ENCODE measurements around the gene CCDC91. TPM values are rescaled to one million over a fixed set of nuclear protein-coding genes. Genes with fewer than 3 reads are reported as not detected.
"Not testable (repeated sequence)": the region's sequence is repeated elsewhere in the genome, so short reads cannot be mapped to it uniquely, and the experiment has no call there.

The CCDC91 gene
- polyA plus RNA-seq, 1 donor (not counting 4 experiments of a cell fraction or from before 2014, with no cell fraction given) = 26.5 TPM

GRCh38 chr12:28463396-28463795 lies 273.1 kb downstream of the CCDC91 start:
- Histone ChIP-seq H4K20me1 (ENCODE audit: control insufficient read depth, extremely low read depth, insufficient read depth, low read length) (no peaks in the 10 kb centered on the region), H3K36me3 (ENCODE audit: control insufficient read depth in 2 of 2, extremely low read depth in 1 of 2, insufficient read depth in 2 of 2, low read length in 2 of 2) (peaks cover 0 to 1% of the 10 kb centered on the region in 2 experiments), H3K79me2 (ENCODE audit: control insufficient read depth, insufficient read depth, low read length) (no peaks in the 10 kb centered on the region), H3K4me1 (ENCODE audit: control insufficient read depth, extremely low read depth, insufficient read depth, low read length) (no peaks in the 10 kb centered on the region), H3K4me3 (ENCODE audit: control insufficient read depth in 2 of 3, extremely low read depth in 1 of 3, insufficient read depth in 2 of 3, low read depth in 1 of 3, low read length in 3 of 3) (no peak overlapping the region), H2AFZ (ENCODE audit: control insufficient read depth, low read length) (no peak overlapping the region), H3K9me3 (ENCODE audit: control insufficient read depth, low read depth, low read length) (no peaks in the 10 kb centered on the region), H3K27ac (ENCODE audit: control insufficient read depth, insufficient read depth, low read length) (no peak overlapping the region), H3K9me1 (ENCODE audit: control insufficient read depth, extremely low read depth, insufficient read depth, low read length) (no peaks in the 10 kb centered on the region), H3K9ac (ENCODE audit: control insufficient read depth, extremely low read depth, insufficient read depth, low read length) (no peak overlapping the region), H3K27me3 (ENCODE audit: control insufficient read depth, extremely low read depth, insufficient read depth, low read length) (no peaks in the 10 kb centered on the region), H3K4me2 (ENCODE audit: control insufficient read depth, extremely low read depth, insufficient read depth, low read depth, low read length) (no peak overlapping the region)
- TF ChIP-seq EZH2 (IDR thresholded peaks at IDR 0.05; ENCODE audit: low read length) = no peak
- dilution Hi-C loops (cut with MboI; ENCODE audit: extremely low pct_ligation_motif_present, low sequenced_read_pairs) = no loop called here
- DNase-seq (ENCODE audit: low read depth, low spot score) = no peak
- no peak for FAIRE-seq

GRCh38 chr12:28471762-28472161 lies 281.5 kb downstream of the CCDC91 start:
- H3K27me3 ChIP-seq (ENCODE audit: control insufficient read depth, extremely low read depth, insufficient read depth, low read length); dilution Hi-C loops (cut with MboI; ENCODE audit: extremely low pct_ligation_motif_present, low sequenced_read_pairs); H3K4me1 ChIP-seq (ENCODE audit: control insufficient read depth, extremely low read depth, insufficient read depth, low read length); DNase-seq (ENCODE audit: low read depth, low spot score); H3K9ac ChIP-seq (ENCODE audit: control insufficient read depth, extremely low read depth, insufficient read depth, low read length); H3K9me3 ChIP-seq (ENCODE audit: control insufficient read depth, low read depth, low read length); H3K27ac ChIP-seq (ENCODE audit: control insufficient read depth, insufficient read depth, low read length); H3K36me3 ChIP-seq (ENCODE audit: control insufficient read depth in 2 of 2, extremely low read depth in 1 of 2, insufficient read depth in 2 of 2, low read length in 2 of 2); H3K4me2 ChIP-seq (ENCODE audit: control insufficient read depth, extremely low read depth, insufficient read depth, low read depth, low read length); FAIRE-seq; H4K20me1 ChIP-seq (ENCODE audit: control insufficient read depth, extremely low read depth, insufficient read depth, low read length); H3K9me1 ChIP-seq (ENCODE audit: control insufficient read depth, extremely low read depth, insufficient read depth, low read length); H3K79me2 ChIP-seq (ENCODE audit: control insufficient read depth, insufficient read depth, low read length); H3K4me3 ChIP-seq (ENCODE audit: control insufficient read depth in 2 of 3, extremely low read depth in 1 of 3, insufficient read depth in 2 of 3, low read depth in 1 of 3, low read length in 3 of 3); H2AFZ ChIP-seq (ENCODE audit: control insufficient read depth, low read length): not testable (repeated sequence)

GRCh38 chr12:28476206-28476605 lies 285.9 kb downstream of the CCDC91 start:
- H3K4me1 ChIP-seq (ENCODE audit: control insufficient read depth, extremely low read depth, insufficient read depth, low read length); H3K4me3 ChIP-seq (ENCODE audit: control insufficient read depth in 2 of 3, extremely low read depth in 1 of 3, insufficient read depth in 2 of 3, low read depth in 1 of 3, low read length in 3 of 3); H3K36me3 ChIP-seq (ENCODE audit: control insufficient read depth in 2 of 2, extremely low read depth in 1 of 2, insufficient read depth in 2 of 2, low read length in 2 of 2); H3K9me1 ChIP-seq (ENCODE audit: control insufficient read depth, extremely low read depth, insufficient read depth, low read length); H4K20me1 ChIP-seq (ENCODE audit: control insufficient read depth, extremely low read depth, insufficient read depth, low read length); H2AFZ ChIP-seq (ENCODE audit: control insufficient read depth, low read length); H3K9me3 ChIP-seq (ENCODE audit: control insufficient read depth, low read depth, low read length); FAIRE-seq; dilution Hi-C loops (cut with MboI; ENCODE audit: extremely low pct_ligation_motif_present, low sequenced_read_pairs); H3K27me3 ChIP-seq (ENCODE audit: control insufficient read depth, extremely low read depth, insufficient read depth, low read length); H3K79me2 ChIP-seq (ENCODE audit: control insufficient read depth, insufficient read depth, low read length); DNase-seq (ENCODE audit: low read depth, low spot score); H3K27ac ChIP-seq (ENCODE audit: control insufficient read depth, insufficient read depth, low read length); H3K4me2 ChIP-seq (ENCODE audit: control insufficient read depth, extremely low read depth, insufficient read depth, low read depth, low read length); H3K9ac ChIP-seq (ENCODE audit: control insufficient read depth, extremely low read depth, insufficient read depth, low read length): not testable (repeated sequence)

DNA sequence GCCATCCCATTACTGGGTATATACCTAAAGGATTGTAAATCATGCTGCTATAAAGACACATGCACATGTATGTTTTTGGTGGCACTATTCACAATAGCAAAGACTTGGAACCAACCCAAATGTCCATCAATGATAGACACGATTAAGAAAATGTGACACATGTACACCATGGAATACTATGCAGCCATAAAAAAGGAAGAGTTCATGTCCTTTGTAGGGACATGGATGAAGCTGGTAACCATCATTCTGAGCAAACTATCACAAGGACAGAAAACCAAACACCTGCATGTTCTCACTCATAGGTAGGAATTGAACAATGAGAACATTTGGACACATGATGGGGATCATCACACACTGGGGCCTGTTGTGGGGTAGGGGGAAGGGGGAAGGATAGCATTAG lies 288.8 kb downstream of the CCDC91 start:
- DNase-seq (ENCODE audit: low read depth, low spot score); H3K27me3 ChIP-seq (ENCODE audit: control insufficient read depth, extremely low read depth, insufficient read depth, low read length); H3K36me3 ChIP-seq (ENCODE audit: control insufficient read depth in 2 of 2, extremely low read depth in 1 of 2, insufficient read depth in 2 of 2, low read length in 2 of 2); H4K20me1 ChIP-seq (ENCODE audit: control insufficient read depth, extremely low read depth, insufficient read depth, low read length); H3K9me3 ChIP-seq (ENCODE audit: control insufficient read depth, low read depth, low read length); H3K4me2 ChIP-seq (ENCODE audit: control insufficient read depth, extremely low read depth, insufficient read depth, low read depth, low read length); H3K4me3 ChIP-seq (ENCODE audit: control insufficient read depth in 2 of 3, extremely low read depth in 1 of 3, insufficient read depth in 2 of 3, low read depth in 1 of 3, low read length in 3 of 3); FAIRE-seq; H3K27ac ChIP-seq (ENCODE audit: control insufficient read depth, insufficient read depth, low read length); H3K9ac ChIP-seq (ENCODE audit: control insufficient read depth, extremely low read depth, insufficient read depth, low read length); H3K79me2 ChIP-seq (ENCODE audit: control insufficient read depth, insufficient read depth, low read length); dilution Hi-C loops (cut with MboI; ENCODE audit: extremely low pct_ligation_motif_present, low sequenced_read_pairs); H2AFZ ChIP-seq (ENCODE audit: control insufficient read depth, low read length); H3K4me1 ChIP-seq (ENCODE audit: control insufficient read depth, extremely low read depth, insufficient read depth, low read length); H3K9me1 ChIP-seq (ENCODE audit: control insufficient read depth, extremely low read depth, insufficient read depth, low read length): not testable (repeated sequence)
